ENCODE data around the gene CYB561. TPM values are rescaled to one million over a fixed set of nuclear protein-coding genes. Genes with fewer than 3 reads are reported as not detected.

Gene CYB561
- total RNA-seq, 1 donor from 2014 or later = 17.2 TPM

DNA sequence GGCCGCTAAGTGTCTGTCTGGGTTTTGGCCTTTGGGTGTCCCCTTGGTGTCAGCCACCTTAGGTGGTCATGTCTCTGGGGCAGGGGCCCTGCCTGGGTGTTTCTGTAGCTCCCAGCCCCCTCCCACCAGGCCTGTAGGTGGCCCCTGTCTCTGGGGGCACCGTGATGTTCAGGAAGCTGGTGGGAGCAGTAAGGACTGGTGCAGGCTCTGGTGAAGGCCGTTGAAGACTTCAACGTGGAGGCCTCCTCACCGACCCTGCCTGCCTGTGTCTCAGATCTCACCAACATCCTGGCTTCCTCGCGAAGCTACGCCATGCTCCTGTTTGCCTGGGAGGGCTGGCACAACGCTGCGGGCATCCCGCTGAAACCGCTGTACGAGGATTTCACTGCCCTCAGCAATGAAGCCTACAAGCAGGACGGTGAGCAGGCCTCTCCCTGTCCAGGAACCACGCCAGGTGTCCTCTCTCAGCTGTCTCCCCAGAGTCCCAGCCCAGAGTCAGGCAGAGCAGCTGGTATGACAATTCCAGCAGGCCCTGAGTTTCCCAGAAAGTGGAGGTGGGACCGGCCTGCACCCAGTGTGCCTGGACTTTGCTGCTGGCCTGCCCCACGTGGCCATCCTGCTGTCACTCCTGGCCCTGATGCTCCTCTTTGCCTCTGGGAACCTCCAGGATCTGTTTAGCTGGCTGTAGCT lies 33.5 kb upstream of the CYB561 start:
- Mint-ChIP-seq H3K27ac (ENCODE audit: unreplicated experiment) (no peak overlapping the region), H3K4me1 (ENCODE audit: low read depth, unreplicated experiment) (peaks cover 16% of the 10 kb centered on the region), H3K9me3 (ENCODE audit: unreplicated experiment) (peaks cover 5% of the 10 kb centered on the region), H3K36me3 (ENCODE audit: unreplicated experiment) (no peaks in the 10 kb centered on the region), H3K4me3 (ENCODE audit: unreplicated experiment) (no peak overlapping the region), H3K27me3 (ENCODE audit: unreplicated experiment) (peaks cover 4% of the 10 kb centered on the region)
- no peak for DNase-seq
- TF ChIP-seq, protein P1, sequence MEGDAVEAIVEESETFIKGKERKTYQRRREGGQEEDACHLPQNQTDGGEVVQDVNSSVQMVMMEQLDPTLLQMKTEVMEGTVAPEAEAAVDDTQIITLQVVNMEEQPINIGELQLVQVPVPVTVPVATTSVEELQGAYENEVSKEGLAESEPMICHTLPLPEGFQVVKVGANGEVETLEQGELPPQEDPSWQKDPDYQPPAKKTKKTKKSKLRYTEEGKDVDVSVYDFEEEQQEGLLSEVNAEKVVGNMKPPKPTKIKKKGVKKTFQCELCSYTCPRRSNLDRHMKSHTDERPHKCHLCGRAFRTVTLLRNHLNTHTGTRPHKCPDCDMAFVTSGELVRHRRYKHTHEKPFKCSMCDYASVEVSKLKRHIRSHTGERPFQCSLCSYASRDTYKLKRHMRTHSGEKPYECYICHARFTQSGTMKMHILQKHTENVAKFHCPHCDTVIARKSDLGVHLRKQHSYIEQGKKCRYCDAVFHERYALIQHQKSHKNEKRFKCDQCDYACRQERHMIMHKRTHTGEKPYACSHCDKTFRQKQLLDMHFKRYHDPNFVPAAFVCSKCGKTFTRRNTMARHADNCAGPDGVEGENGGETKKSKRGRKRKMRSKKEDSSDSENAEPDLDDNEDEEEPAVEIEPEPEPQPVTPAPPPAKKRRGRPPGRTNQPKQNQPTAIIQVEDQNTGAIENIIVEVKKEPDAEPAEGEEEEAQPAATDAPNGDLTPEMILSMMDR (IDR thresholded peaks at IDR 0.05; ENCODE audit: partially characterized antibody, unreplicated experiment) = no peak

DNA sequence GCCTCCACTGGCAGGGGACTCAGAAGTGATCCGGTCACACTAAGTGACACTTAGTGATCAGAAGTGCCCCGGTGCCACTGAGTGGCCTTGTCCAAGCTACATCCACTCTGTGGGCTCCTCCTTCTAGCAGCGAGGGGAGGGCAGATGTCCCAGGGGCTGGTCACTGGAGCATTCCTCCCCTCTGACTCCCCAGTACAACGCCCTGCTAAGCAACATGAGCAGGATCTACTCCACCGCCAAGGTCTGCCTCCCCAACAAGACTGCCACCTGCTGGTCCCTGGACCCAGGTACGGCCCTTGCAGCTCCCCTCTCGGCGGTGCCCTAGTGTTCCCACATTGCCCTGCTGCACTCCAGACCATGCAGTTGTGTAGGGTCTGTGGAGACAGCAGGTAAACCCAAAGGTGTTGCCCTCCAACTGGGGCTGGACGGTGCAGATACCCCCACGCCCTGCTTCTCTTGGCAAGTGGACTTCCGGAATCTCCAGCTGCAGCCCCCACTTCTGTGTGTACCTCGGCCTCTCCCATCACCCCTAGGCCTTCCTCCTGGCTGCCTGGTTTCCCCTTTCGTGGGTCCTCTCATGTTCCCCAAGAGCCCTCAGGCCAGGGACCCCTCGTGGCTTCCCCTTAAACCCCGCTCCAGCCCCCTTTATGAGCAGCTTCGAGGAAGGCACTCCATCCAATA lies 32.8 kb upstream of the CYB561 start:
- peak; percentile 84 for DNase-seq
- peaks cover 16% of the 10 kb centered on the region for H3K4me1 Mint-ChIP-seq (ENCODE audit: low read depth, unreplicated experiment)
- H3K27ac Mint-ChIP-seq (ENCODE audit: unreplicated experiment) = no peak overlapping the region
- TF ChIP-seq, protein P1 (IDR thresholded peaks at IDR 0.05; ENCODE audit: partially characterized antibody, unreplicated experiment) = peak; percentile 56
- peaks cover 4% of the 10 kb centered on the region for H3K27me3 Mint-ChIP-seq (ENCODE audit: unreplicated experiment)
- no peaks in the 10 kb centered on the region for H3K36me3 Mint-ChIP-seq (ENCODE audit: unreplicated experiment)
- H3K4me3 Mint-ChIP-seq (ENCODE audit: unreplicated experiment) = no peak overlapping the region
- peaks cover 5% of the 10 kb centered on the region for H3K9me3 Mint-ChIP-seq (ENCODE audit: unreplicated experiment)

DNA sequence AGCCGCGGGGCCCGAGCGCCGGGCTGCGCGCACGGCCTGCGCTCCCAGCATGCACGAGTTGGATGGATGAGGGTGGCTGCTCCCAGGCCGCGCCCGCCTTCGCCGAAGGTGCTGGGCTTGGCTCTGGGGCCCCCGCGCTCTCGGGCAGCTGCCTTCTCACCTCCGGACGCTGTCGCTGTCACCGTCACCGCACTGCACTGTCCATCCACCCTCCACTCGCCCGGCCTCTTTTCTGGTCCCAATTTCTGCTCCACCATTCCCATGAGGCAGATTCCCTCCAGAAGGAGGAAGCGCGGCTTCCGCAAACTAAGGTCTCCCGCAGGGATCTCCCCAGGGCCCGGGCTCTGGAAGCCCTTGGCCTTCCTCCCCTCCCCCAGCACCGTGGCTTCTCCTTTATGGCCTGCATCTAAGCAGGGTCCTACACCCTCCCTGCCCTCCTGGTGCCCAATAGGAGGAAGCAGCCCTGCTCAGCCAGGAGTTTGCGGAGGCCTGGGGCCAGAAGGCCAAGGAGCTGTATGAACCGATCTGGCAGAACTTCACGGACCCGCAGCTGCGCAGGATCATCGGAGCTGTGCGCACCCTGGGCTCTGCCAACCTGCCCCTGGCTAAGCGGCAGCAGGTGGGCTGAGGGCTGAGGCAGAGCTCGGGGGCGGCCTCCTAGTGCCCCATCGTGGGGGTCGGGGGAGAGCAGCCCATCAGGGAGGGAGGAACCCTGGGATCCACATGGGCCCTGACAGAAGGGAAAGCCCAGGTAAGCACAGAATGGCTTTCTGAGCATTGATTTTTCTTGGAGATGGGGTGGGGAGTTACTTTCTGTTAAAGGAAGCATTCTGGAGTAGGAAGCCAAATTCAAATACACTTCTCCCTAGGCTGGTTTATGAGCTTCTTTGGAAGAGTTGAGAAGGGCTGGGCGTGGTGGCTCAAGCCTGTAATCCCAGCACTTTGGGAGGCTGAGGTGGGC lies 31.7 kb upstream of the CYB561 start:
- TF ChIP-seq, protein P1 (IDR thresholded peaks at IDR 0.05; ENCODE audit: partially characterized antibody, unreplicated experiment) = no peak
- H3K27me3 Mint-ChIP-seq (ENCODE audit: unreplicated experiment) = peaks cover 4% of the 10 kb centered on the region

DNA sequence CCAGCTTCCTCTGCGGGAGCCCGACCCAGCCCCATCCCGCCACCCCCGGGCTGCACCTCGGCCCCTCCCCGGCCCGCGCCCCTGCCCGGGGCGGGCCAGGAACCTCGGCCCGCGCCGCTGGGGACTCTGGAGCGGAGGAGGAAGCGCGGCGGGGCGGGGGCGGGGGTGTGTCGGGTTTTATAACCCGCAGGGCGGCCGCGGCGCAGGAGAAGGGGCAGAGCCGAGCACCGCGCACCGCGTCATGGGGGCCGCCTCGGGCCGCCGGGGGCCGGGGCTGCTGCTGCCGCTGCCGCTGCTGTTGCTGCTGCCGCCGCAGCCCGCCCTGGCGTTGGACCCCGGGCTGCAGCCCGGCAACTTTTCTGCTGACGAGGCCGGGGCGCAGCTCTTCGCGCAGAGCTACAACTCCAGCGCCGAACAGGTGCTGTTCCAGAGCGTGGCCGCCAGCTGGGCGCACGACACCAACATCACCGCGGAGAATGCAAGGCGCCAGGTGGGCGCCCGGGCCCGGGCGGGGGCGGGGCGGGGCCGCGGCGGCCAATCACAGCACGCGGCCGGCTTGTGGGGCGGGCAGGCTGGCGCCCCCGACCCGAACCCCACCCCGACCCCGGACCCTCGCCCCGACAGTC lies 30.9 kb upstream of the CYB561 start, which contains the start of gene ACE:
Gene ACE, plus strand, starts transcription at position 208 of the 626 bp plus-strand sequence. Its CDS starts 34 bp downstream, at position 242.
- Mint-ChIP-seq H3K27ac (ENCODE audit: unreplicated experiment) (peak within 1 kb of the TSS; percentile 73), H3K4me3 (ENCODE audit: unreplicated experiment) (peak within 1 kb of the TSS; percentile 93), H3K4me1 (ENCODE audit: low read depth, unreplicated experiment) (peaks cover 16% of the 10 kb centered on the region), H3K27me3 (ENCODE audit: unreplicated experiment) (peaks cover 4% of the 10 kb centered on the region), H3K9me3 (ENCODE audit: unreplicated experiment) (peaks cover 3% of the 10 kb centered on the region), H3K36me3 (ENCODE audit: unreplicated experiment) (no peaks in the 10 kb centered on the region)
- DNase-seq = peak; percentile 63
- TF ChIP-seq, protein P1 (IDR thresholded peaks at IDR 0.05; ENCODE audit: partially characterized antibody, unreplicated experiment) = no peak

More for the DNA sequence above, 31.7 kb upstream of the CYB561 start:
- peak; percentile 42 for DNase-seq
- peaks cover 3% of the 10 kb centered on the region for H3K9me3 Mint-ChIP-seq (ENCODE audit: unreplicated experiment)
- H3K4me3 Mint-ChIP-seq (ENCODE audit: unreplicated experiment) = peak overlapping the region; percentile 93
- no peaks in the 10 kb centered on the region for H3K36me3 Mint-ChIP-seq (ENCODE audit: unreplicated experiment)
- H3K27ac Mint-ChIP-seq (ENCODE audit: unreplicated experiment) = peak overlapping the region; percentile 73
- H3K4me1 Mint-ChIP-seq (ENCODE audit: low read depth, unreplicated experiment) = peaks cover 16% of the 10 kb centered on the region

Measured in glutamatergic neuron (in vitro differentiated cells).